NCI-H510A treated with DMSO at 0.1 percent for 48 hours (cell line): ENCODE data around the gene PPP6R3.
"Not testable (repeated sequence)": the region's sequence is repeated elsewhere in the genome, so short reads cannot be mapped to it uniquely, and the experiment has no call there.

Experiments
- DNase-seq: peaks from one replicate; lab custom pipeline; 2025; lab: John Stamatoyannopoulos, UW

PPP6R3 gene

DNA sequence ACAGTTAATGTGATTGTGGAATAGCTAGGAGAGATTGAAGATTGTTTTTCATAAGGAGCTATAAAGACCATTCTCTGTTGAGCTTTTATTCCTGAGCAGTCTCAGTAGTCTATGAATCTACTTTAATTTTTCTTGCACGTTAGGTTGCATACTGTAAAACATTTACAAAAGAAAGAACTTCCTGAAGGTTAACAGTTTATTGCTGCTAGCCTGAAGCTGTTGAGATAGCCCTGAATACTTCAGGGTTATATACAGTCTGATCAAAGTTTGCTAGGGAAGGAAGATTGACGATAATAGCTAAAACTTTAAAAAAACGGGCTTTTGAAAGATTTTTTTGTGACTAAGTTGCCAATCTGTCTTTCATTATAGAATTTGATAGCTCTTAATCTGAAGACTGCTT is 64.8 kb downstream of the PPP6R3 start:
- DNase-seq, result no peak

DNA sequence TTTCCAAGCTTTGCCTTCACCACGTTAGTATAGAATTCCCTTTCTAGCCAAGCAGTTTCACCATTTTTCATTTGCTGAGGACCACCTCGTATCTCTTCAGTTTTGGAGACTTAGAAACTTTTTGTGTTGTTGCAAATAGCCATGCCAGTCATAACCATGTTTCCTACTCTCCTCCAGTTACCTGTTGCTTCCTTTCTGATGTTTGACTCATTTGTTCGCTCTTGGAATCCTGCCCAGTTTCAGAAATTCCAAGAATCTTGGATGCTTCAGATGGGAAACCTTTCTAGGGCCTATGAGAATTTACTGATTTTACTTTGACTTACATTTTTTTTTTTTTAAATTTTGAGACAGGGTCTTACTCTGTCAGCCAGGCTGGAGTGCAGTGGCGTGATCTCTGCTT is 65.4 kb downstream of the PPP6R3 start:
- DNase-seq, result no peak

DNA sequence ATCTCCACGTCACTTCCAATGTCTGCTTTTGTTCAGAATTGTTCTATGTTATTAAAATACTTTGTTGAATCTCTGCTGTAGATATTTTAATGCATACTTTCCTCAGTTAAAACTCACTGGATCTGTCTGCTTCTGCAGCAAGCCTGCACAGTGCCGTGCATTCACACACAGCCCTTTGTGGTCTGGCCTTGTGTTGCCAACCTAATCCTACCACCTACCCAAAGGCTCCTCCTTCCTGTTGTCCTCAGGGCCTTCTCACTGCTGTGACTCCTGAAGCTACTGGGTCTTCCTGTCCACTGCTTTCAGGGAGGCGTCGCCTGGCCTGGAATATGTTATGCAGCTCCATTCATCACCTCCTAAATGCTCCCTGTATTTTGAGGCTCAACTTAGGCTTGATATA is 67.0 kb downstream of the PPP6R3 start:
- DNase-seq, result no peak

DNA sequence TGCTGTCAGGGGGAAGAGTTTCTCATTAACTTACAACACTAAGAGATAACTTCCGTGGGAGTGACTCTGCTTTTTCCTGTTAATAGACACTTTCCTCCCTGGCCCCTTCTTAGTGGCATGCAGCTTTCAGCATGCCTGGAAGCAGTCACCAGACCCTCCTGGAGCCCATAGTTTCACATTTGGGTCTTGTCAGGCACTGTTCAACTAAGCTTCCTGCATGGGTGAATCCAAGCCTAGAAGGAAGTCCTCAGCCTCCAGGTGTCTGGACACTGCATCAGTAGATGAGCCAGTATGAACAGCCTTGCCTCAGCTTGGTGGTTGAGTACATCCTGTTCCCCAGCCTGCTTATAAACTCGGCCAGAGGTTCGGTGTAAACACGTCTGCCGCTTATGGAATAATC is 68.1 kb downstream of the PPP6R3 start:
- no peak for DNase-seq

DNA sequence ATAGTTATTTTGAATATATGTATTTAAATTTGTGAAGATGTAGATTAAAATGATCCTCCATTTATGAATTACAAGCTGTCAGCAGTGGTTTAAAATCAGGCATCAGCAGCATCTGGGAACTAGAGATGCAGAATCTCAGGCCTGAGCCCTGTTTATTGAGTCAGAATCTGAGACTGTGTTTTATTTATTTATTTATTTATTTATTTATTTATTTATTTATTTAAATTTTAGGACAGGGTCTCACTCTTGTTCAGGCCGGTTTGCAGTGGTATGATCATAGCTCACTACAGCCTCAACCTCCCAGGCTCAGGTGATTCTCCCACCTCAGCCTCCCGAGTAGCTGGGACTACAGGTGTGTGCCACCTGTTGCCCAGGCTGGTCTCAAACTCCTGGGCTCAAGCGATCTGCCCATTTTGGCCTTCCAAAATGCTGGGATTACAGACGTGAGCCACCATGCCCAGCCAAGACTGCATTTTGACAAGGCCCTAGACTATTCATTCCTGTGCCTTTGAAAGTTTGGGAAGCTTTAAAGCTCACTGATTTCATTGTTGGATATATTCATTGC is 70.7 kb downstream of the PPP6R3 start:
- no peak for DNase-seq

DNA sequence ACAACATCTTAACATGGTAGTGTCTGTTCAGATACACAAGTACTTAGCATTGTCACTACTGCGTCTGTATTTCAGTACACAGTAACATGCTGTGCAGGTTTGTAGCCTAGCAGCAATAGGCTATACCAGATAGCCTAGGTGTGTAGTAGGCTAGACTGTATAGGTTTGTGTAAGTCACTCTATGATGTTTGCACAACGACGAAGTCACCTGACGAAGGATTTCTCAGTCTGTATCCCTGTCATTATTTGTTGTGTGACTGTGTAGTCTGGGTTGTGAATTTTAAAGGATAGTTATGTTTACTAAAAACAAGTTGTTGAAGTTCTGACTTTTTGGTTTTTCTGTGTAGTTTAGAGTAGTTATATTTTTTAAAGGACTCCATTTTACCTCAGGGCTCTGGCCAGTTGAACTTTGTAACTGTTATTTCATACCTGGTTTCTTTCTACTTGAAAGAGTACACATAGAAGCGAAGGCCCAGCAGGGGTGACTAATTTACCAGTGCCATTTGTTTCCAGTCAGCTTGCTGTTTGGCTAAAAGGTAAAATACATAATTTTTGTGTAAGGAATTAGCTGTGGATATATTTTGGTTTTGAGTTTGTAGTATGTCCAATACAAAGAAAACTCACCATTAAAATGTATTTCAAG is 72.3 kb downstream of the PPP6R3 start:
- DNase-seq, result no peak

DNA sequence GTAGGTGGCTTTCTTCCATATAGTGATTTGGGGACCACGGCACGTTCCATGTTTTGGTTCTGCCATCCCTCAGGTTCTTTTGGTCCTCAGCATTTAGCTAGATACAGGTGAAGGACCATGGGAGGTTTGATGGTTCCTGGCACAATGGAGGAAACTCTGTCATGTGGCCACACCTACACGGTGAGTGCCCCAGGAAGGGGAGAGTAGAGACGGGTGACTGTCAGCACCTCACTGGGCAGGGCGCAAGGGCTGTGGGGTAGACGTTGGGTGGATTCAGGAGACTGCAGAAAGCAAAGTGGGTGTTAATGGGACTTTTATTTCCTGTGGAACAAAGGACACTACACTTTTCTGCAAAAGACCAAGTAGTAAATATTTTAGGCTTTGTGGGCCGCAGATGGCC is 73.4 kb downstream of the PPP6R3 start:
- DNase-seq, result no peak

DNA sequence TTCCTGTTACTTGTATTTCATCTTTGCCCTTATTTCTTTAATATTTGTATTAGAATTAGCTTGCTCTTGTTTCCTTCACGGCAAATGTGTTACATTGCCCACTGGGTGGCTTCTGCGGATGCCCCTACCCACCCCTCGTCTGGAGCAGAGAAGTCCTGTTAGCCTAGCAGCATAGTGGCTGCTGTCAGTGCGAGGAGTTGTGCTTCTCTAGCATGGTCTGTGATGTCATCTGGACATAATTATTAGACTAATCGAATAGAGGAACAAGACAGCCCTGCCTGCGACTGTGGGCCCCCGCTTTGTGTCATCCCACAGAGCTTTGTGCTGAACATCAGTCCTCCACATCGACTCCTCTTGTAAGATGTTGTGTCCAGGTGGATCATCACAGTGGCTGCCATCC is 74.5 kb downstream of the PPP6R3 start:
- DNase-seq, result no peak

DNA sequence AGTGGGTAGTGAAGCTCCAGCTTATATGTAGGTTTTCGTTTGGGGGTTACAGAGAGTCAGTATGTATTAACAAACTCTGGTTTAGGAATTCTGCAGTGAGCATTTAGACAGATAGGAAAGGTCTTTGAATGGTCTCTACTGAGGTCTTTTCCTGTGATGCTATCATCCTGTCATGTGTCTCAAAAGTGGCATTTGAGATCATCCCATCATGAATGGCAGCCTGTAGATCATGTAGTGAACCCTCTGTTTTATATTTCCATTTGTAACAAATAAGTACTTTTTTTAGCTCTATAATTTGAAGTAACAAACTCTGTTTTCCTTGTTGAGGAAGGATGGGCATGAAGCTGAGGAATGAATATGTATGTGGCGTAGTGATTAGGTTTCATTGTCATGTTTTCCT is 76.2 kb downstream of the PPP6R3 start:
- DNase-seq, result no peak

DNA sequence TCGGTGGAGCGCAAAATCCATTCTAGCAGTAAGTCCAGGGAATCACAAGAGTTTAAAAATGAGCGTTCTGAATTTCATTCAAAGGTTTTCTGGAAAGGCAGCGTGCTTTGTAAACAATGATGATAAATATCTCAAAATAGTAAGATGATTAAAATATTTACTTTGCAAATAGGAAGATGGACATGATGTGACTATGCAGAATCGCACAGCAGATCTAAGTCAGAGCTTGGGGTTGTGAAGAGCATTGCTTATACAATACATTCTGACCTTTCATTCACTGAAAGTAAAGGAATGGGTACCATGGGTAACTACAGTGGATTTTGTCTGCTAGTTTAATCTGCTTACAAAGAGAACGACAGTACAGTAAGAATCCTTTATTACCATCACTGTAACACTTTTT is 77.5 kb downstream of the PPP6R3 start:
- DNase-seq, result no peak

DNA sequence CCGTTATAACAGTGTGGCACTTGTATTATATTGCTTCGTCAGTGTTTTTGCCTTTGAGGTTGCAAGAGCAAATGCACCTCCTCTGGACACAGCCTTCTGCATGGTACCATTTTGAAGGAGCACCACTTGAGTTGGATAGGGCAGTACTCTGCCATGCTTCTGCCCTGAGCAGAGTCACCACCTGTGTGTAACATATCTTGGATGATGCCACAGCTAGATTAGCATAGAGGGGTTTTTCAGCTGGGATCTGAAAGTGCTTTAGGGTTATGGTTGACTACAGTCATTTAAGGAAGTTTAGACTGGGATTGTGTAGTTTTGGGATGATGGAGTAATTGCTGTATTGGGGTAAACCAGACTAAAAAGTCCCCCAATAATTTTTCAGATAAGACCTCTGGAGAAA is 78.8 kb downstream of the PPP6R3 start:
- DNase-seq, result no peak

DNA sequence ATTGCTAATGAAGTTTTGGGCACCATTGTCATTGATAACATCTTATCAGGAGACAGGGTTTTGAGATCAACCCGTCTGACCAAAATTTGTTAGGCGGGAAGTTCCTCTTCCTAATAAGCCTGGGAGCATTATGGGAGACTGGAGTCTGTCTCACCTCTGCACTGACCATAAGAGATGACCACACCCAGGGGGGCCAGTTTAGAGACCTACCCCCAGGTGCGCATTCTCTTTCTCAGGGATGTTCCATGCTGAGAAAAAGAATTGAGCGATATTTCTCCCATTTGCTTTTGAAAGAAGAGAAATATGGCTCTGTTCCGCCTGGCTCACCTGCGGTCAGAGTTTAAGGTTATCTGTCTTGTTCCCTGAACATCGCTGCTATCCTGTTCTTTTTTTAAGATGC is 80.0 kb downstream of the PPP6R3 start:
- DNase-seq, result not testable (repeated sequence)

DNA sequence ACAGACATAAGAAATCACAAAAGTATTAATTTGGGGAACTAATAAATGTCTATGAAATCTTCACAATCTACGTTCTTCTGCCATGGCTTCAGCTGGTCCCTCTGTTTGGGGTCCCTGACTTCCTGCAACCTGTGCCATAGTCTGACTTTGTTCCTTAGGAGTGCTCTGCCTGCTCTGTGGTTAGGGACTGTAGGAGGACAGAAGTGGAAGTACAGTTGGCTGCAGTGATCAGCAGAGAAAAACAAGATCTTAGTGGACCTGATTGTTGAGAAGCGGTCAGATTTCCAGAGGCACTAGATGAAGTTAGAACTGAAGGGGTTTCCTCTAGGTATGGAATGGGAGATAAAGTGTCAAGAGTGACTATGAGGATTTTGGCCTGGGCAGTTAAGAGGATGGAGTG is 80.6 kb downstream of the PPP6R3 start:
- DNase-seq, result no peak

DNA sequence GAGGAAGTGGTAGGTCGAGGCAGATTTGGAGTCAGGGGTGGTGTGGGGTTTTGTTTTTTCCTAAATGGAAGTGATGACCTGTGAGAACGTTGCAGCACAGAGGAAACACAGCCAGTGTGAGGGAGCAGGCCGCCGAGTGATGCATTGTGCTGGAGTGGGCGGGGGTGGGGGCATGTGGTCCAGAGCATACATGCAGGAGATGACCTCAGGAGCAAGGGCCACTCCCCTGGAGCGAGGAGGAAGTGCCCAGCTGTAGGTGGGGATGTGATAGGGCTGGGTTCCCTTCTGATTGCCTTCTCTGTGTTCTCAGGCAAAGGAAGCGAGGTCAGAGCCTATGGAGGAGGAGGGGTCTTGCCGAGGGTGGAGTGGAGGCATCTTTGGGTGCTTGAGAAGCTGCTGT is 81.4 kb downstream of the PPP6R3 start:
- no peak for DNase-seq

DNA sequence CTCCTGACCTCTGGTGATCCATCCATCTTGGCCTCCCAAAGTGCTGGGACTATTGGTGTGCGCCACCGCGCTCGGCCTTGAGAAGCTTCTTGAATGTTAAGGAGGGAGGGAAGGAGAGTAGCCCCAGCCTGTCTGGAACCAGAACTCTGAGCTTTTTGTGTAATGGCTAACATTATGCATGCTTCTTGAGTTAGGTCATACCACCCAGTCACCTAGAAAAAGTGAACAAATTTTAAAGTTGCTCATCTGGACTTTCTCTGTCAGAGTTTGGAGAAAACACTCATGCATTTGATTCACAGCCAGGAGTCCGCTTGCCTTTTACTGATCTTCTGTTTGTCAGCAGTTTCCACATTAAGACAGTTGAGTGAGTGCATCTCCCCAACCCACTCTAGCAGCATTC is 82.1 kb downstream of the PPP6R3 start:
- no peak for DNase-seq

DNA sequence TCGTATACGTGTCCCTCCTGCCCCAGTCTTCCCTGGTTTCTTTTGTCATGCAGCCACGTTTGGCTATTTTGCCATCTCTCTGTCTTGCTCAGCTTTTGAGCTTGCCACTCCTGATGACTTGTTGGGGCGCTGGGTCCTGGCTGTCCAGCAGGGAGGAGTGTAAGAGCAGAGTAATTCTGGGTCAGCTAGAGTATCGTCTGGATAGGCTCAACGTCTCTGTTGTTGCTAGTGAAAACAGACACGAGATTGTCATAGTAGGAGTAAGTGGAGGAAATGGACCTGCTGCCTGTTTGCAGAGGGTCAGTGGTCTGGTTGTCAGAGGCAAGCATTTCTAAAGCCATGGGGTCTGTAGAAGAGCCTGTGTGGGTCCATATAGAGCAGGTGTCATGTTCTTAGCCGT is 83.0 kb downstream of the PPP6R3 start:
- no peak for DNase-seq

DNA sequence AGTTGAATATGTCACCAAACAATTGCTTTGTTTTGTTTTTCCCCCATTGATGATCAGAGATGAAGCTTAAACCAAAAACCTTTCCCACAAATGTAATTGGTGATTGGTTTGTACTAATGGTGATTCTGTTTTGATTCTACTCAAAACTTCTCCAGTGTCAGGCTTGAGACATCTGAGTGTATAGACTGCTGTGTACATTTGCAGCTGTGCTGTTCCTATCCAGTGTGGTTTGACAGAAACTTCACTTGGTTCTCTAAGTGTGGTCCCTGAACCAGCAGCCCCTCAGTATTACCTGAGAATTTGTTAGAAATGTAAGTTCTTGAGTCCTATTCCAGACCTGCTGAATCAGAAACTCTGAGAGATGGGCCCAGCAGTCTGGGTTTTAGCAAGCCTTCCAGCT is 84.8 kb downstream of the PPP6R3 start:
- no peak for DNase-seq

DNA sequence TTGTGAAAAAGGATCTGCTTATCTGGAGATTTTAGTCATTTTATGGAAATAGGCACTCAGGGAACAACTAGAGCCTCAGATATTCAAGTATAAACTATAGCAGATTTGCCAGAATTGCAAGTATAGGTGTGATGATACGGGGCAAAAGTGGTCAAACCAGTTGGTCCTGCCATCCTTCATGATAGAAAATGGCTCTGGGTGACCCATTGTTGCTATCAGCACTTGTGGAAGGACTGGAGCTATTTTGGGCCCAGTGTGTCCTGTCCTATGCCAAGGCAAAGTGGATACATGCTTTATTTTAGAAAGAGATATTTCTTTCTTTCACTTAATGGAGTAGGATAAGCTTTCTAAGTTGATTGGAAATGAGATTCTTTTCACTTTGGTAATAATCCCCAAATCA is 85.2 kb downstream of the PPP6R3 start:
- peak; percentile 62 for DNase-seq

DNA sequence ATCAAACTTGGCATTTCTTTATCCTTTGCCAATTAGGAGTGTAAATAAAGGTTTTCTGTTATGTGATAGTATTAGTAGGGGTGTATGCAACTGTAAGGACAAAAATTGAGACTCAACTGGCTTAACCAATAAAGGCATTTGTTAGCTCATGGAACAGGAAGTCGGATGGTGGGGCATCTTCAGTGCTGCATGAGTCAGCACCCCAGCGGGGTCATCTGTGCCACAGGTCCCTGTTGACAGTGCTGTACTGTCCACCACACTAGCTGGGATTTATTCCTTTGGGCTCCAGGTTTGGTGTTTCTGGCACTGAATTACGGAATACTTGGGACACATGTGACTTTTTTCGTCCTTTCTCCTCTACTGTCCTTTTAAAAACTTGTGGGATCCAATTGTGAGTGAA is 86.0 kb downstream of the PPP6R3 start:
- DNase-seq, result no peak

DNA sequence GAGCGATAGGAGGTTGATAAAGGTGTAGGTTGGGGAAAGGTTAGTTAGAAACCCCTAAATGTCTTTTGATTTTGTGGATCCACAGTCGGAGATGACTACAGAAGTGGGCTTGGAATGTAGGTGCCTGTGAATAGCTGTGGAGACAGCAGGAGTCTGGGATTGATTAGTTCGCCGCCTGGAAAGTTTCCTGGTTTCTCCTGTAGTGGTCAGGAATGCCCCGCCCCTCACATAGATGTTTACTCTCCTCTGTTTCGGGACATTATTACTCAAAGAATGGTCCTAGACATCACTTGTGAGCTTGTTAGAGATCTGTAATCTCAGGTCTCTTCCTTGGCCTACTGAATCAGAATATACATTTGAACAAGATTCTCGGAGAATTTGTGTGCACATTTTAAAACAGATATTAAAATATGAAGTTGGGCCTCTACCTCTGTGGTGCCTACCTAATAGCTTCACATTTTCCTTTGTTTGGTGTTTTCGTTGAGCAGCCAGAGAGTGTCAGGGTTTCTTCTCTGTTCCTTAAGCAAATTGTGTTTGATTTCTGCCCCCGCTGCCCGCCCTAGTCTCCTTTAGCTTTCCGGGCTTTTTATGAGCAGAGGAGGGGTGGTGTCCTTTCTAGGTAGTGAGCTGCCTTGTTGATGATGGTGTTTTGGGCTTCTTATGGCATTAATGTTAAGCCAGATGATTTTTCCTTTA is 89.4 kb downstream of the PPP6R3 start:
- DNase-seq, result no peak

DNA sequence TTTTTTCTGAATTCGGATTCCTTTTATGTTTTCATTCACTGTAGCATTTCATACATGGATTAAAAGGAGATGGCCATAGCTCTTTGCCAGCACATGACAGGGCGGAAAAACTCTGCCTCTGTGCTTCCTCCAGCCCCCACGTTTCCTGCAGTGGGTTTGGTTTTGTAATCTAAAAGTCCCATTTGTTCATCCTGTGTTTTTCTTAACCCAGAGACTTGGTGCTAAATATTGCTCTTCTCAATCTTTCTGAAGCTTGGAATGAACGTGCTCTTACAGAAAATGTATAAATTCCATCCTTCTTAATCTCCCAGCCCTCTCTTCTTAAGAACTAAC is 89.9 kb downstream of the PPP6R3 start:
- DNase-seq, result no peak

DNA sequence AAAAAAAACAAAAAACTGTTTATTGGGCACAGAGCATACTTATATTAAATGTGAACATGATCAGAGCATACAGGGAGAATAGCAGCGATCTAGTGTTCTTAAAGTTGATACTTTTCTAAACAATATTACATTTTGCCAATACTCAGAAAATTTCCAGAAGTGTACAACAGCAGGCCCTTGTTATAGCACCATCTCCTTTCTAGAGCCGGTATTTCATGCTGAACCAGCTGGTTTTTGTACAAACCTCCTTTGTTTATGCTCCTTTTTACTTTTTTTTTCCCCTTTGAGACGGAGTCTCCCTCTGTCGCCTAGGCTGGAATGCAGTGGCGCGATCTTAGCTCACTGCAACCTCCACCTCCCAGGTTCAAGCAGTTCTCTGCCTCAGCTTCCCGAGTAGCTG is 90.7 kb downstream of the PPP6R3 start:
- DNase-seq, result no peak

DNA sequence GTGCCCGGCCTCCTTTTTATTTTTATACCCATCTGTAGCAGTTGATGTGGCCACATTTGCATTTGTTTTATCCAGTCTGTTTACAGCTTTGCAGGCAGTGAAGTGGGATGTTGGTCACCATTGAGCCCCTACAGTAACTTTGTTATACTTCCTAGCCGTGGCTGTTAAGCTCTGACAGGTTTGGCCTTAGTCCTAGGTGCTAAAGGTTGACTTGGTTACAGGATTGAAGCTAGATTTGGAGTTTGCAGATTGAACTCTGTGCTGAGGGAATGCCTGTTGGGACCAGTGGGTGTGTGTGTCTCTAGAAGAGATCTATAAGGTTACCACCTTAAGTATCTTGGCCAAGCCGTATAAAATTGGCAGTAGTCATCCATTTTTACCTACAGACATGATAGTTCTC is 91.2 kb downstream of the PPP6R3 start:
- no peak for DNase-seq

DNA sequence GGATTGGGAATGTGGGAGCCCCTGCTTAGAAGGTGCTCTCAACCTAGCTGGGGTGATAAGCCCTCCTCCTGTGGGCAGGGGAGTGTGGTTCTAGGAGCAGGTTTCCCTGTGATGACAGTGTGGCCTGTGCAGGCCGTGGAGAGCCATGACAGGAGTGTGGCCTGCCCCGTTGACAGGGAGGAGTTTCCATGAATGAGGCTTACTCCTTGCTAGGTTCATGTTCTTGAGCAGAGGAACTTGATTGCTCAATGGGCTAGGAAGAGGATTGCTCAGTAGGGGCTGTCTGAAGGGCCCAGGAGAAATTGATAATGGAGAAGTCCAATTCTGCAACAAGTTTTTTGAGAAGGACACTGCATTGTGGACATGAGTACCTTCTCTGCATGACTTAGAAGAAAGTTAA is 92.0 kb downstream of the PPP6R3 start:
- DNase-seq, result no peak
